Fibroblast of skin of left quadriceps (primary cell): Measurements from ENCODE around the gene FBXW4.

Experiments used
- DNase-seq, 2 experiments: peaks; one replicate each; pipeline ENCODE4 v3.0.0-alpha.2; 2013; ENCODE audit warnings: low read depth in 2 of 2

FBXW4 gene

DNA sequence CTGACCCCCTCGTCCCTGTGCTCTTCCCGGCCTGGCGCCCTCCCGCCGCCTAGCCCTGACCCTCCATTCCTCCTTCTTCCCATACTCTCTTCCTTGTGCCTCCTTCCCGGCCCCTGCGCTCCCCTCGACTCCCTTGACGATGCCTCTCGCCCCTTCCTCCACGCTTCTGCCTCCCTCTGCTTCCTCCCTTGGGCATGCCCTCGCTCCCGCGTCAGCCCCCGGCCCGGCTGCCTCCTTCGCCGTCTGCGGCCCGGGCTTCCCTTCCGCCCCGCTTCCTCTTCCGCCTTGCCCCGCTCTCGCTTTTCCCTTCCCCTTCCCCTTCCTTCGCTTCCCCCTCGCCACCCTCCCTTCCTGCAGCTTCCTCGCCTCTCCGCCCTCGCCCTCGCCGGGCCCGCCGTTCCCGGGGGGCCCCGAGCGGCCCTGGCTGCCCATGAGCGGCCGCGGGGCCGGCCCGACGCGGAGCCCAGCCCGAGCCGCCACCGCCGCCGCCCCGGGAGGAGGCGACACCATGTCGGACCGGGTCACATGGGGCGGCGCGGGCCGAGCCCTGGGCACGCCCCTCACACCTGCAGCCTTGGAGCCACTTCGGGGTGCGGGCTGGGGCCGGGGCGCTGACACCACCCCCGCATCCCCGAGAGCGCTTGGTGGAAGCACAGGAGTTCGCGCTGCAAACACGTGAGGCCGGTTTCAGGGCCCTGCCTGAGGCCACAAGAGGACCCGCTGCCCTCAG lies at the start of gene FBXW4:
Gene FBXW4 (minus strand): TSS at position 497 of the 730 bp plus-strand sequence. CDS start 65 bp downstream, at position 432.
- peak in 1 of 2 experiments; percentile 4 for DNase-seq

GRCh38 chr10:101744267-101744666 lies 49.3 kb upstream of the FBXW4 start:
- DNase-seq, result no peak

DNA sequence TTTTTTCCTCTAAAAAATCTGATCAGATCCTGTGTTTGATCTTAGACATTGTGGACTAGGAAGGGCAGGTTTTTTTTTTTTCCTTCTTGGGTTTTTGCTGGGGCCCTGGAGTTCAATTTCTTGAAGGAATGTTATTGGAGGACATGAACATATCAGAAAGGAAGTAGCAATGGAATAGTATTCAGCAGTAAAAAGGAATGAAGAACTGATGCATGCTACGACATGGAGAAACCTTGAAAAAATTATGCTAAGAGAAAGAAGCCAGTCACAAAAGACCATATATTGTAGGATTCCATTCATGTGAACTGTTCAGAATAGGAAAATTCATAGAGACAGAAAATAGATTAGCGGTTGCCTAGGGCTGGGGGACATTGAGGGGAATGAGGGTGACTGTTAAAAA lies 47.0 kb upstream of the FBXW4 start:
- DNase-seq, result no peak

DNA sequence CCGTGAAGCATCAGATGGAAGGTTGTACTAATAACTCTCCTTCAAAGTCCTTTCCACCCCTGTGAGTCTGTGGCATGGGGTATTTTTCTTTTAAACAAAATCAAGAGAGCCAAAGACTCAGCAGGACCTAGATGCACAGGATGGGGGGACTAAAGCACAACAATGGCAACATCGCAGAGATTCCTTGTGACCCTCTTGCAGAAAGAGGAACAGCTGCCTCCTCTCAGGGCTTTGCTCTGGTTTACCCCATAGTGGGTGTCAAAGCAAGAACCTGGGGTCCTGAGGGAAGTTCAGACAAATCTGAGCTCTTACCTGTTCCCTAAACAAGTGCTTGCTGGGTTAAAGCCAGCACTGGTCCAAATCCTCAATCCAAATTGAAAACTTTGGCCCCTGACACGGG lies 41.7 kb upstream of the FBXW4 start:
- no peak for DNase-seq

- DNase-seq, result no peak
Observed at GRCh38 chr10:101732096-101732495, 37.1 kb upstream of the FBXW4 start.

- DNase-seq, result no peak
Observed at GRCh38 chr10:101726115-101726387, 31.1 kb upstream of the FBXW4 start.

DNA sequence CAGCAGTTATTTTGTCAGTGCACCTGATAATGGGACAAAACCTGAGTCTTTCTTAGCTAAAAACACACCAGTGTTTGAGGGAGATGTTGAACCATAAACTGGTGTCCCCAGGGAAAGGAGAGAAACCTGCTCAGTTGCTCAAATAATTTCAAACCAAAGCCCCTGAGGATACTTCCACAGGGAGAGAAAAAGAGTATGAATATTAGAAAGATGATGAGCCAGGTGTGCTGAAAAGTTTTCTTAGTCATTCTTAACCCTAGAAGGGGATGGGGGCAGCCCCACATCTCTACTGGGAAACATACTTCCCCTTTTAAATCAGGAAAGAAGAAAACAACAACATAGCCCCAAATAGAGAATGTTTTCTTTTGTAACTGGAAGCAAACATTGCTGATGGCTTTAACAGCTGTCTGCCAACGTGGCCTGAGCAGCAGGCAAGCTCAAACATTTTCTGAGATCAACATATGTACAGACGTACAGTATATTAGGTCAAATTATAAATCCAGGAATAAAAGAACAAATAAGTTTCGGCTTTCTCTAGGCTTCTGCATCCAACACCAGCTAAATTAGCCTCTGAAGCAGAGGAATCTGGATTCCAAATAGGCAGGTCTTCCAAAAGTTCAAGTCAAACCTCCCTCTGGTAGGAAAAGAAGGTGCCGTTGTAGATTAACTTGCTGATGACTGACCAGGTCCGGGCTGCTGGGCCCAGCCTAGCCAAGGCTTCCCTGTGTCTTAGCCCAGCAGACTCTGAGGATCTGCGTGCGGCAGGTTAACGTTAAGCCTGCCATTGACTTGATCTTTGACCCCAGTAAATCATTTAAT lies 30.5 kb upstream of the FBXW4 start:
- no peak for DNase-seq

DNA sequence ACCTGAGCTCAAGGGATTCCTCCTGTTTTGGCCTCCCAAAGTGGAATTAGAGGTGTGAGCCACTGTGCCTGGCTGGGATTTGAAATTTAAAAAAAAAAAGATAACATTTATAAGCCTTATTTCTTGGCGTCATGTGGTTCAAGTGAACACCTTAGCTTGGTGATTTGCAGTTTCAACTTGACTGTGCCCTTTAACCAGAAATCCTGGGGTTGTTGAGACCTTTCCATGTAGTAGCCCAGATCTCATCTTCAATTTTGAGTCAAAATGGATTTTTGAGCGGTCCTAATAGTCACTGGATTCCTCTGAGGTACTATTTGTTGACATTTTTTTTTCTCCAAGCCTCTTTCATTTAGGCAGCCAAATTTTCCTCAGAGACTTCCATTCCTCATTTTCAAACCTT lies 29.5 kb upstream of the FBXW4 start:
- DNase-seq, result no peak

GRCh38 chr10:101723176-101723575 lies 28.2 kb upstream of the FBXW4 start:
- DNase-seq, result no peak

- DNase-seq, result no peak
Observed at GRCh38 chr10:101721806-101722205, 26.8 kb upstream of the FBXW4 start.

- DNase-seq, result no peak
Observed at GRCh38 chr10:101720606-101721230, 25.7 kb upstream of the FBXW4 start.

DNA sequence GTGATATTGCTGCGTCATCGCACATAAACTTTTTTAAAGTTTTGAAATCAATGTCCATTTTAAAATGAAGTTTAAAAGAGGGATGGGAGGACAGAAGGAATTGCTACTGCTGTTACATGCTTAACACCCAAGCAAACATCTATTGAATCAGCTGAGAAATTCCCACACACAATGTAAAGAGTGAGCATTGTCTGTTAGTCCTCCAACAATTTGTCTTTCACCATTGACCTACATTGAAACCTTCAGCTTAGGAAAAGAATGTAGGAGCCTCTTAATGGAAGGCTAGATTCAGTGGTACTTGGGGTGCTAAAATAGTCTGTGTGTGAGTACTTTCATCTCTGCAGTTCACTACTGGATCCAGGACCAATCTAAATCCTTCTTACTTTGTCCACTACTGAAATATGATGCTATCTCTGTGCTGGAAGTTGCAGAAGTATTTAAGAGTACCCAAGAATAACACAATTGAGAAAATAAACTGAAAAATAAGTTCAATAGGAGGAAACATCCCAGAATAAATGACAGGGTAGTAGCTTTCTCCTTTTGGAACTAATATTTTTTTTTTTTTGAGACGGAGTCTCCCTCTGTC lies 23.8 kb upstream of the FBXW4 start:
- DNase-seq, result no peak

DNA sequence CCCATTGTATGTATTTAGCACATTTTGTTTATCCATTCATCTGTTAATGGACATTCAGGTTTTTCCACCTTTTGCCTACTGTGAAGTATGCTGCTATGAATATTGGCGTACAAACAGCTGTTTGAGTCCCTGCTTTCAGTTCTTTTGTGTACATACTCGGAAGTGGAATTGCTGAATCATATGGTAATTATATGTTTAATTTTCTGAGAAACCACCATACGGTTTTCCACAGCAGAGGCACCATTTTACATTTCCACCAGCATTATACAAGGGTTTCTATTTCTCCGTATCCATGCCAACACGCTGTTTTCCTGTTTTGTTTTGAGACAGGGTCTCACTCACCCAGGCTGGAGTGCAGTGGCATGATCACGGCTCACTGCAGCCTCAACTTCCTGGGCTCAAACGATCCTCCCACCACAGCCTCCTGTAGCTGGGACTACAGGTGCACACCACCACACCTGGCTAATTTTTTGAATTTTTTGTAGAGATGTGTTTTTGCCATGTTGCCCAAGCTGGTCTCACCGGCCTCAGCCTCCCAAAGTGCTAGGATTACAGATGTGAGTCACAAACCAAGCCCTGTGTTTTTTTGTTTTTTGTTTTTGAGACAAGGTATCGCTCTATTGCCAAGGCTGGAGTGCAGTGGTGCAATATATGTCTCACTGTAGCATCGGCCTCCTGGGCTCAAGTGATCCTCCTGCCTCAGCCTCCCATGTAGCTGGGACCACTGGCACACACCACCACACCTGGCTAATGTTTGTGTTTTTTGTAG lies 22.1 kb upstream of the FBXW4 start:
- DNase-seq, result no peak

- DNase-seq, result no peak
Observed at GRCh38 chr10:101712997-101713396, 18.0 kb upstream of the FBXW4 start.

DNA sequence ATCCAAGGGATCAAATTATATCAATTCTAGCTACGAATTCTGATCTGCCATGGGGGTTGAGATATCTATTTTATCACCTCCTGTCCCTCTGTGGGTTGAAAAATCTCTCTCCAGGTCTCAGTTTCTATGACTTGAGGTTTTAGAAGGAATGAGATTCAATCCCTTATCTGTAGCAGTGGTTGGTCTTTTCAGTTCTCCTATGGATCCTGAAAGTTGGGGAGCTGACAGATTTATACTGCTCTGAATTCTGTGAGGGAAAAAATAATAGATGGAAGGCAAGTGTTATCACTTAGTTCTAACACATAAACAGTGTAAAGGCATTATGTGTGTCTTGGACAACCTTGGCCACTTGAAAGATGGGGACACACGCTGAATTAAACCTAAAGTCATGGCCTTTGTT lies 15.8 kb upstream of the FBXW4 start:
- no peak for DNase-seq

GRCh38 chr10:101710059-101710695 lies 15.2 kb upstream of the FBXW4 start:
- no peak for DNase-seq

DNA sequence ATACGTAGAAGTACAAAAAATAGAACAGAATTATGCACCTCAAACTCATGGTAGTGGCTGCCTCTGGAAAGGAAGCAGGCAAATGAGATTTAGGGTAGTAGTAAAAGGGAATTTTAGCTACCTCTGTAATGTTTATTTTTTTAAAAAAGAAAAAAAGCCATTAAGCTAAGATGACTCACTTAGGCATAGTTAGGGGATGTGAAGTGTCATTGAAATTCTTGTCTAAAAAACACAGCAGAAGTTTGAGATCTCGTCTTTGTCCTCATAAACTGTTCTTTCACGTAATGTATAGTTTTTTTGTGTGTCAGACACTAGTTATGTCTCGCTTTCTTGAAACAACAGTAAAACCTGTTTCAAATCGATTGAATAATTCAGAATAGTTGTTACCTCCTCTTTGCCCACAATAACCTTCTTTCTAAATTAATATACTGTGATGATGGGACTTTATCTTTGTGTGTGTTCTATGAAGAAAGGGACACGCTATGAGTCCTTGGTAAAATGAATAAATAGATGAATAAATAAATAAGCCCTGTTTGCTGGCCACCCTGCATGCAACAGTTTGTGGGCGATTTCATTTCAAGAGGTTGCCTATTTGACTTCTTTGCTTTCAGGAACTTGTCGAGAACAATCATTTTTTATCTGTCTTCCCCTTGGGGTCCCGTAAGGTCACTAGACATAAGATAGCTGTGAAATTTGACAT lies 14.5 kb upstream of the FBXW4 start:
- no peak for DNase-seq

- DNase-seq, result no peak
Observed at GRCh38 chr10:101708870-101709269, 13.9 kb upstream of the FBXW4 start.

GRCh38 chr10:101708073-101708472 lies 13.1 kb upstream of the FBXW4 start:
- no peak for DNase-seq

DNA sequence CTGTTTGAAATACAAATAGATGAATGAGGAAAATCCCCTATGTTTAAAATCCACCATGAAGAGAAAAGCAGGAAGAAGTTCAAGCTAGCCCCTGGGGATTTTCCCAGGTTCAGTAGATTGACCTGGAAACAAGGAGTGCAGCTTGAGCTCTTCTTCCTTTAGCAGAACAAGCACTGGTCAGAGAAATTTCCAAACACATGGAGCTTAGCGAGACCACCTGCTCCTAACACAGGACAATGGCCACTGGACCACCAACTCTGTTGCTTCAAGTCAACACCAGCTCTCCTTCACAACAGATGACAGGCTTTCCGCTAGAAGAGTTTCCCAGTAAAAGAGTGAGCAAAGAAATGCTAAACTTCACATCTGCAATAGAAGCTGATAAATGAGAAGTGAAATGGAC lies 9.4 kb upstream of the FBXW4 start:
- DNase-seq, result no peak

DNA sequence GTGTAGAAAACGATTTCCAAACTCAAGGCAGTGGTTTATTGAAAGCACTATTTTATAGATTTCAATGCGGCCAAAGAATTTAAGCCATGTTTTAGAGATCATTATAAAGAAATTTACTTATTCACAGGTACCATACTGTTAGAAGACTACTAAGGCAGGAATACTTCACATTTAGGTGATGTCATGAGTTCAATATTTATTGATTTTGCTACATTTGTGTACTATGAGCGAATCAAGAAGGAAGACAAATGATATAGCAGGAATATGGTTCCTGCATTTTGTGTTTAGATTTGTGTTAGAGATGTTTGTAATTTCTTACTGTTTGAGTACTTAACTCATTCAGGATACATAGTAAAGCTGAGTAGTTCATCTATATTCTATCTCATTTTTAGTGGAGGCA lies 1.7 kb upstream of the FBXW4 start:
- DNase-seq, result no peak
